GM12865 (cell line): ENCODE data around the gene ZNF611.
"Not testable (repeated sequence)": the region's sequence is repeated elsewhere in the genome, so short reads cannot be mapped to it uniquely, and the experiment has no call there.

Experiments
- DNase-seq: peaks from one replicate; pipeline ENCODE4 v3.0.0; 2010; ENCODE audit warnings: low read depth
- H3K4me3 ChIP-seq: 2 replicates; pipeline ENCODE4 v1.5.1; 2011; ENCODE audit warnings: mild to moderate bottlenecking, low read depth, low read length, control low read depth
- CTCF ChIP-seq: IDR thresholded peaks from 2 replicates; pipeline ENCODE4 v1.5.1; 2011; ENCODE audit warnings: low read length, control low read depth, low read depth, inconsistent platforms; ENCODE audit not compliant: insufficient read depth; ENCODE audit errors: missing control alignments

The ZNF611 gene

DNA sequence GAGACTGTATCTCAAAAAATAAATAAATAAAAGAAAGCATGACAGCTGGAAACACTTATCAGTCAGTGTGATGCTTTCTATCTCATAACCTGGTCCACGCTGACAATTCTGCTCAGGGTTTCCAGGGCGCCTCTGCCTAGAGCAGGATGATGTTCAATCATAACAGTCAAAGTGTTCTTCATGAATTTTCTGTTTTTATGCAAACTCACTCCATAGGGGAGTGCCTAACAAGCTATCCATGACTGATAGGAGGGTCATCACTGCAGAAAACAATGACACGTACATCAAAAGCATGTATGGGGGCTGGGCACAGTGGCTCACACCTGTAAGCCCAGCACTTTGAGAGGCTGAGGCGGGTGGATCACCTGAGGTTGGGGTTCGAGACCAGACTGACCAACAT is 55.2 kb downstream of the ZNF611 start:
- H3K4me3 ChIP-seq, result no peak overlapping the region
- TF ChIP-seq CTCF, result no peak
- no peak for DNase-seq

DNA sequence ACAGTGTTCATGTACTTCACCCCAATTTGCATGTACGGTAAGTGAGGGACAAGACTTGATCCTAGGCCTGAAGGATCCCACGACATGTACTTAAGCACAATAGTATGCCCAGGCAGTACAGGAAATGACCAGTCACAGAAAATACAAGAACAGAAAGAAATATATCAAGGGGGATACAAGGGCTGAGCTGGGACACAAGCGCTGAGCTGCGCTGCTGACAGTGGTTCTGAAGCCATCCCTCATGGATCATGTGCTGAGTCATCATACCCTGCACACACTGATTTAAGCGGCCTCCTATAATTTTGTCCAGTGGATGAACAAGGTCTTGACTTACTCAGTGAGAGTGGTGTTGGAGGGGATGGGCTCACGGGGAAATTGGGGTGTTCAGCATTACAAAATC is 59.6 kb downstream of the ZNF611 start:
- not testable (repeated sequence) for H3K4me3 ChIP-seq, DNase-seq

DNA sequence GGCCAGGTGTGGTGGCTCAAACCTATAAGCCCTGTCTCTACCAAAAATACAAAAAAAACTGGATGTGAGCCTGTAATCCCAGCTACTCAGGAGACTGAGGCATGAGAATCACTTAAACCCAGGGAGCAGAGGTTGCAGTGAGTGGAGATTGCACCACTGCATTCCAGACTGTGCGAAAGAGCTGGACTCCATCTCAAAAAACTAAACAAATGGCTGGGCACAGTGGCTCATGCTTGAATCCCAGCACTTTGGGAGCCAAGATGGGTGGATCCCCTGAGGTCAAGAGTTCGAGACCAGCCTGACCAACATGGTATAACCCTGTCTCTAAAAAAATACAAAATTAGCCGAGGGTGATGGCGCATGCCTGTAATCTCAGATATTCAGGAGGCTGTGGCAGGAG is 61.8 kb downstream of the ZNF611 start:
- DNase-seq, result no peak
- no peak for TF ChIP-seq CTCF
- H3K4me3 ChIP-seq, result no peak overlapping the region

- DNase-seq, result no peak
- TF ChIP-seq CTCF, result no peak
- H3K4me3 ChIP-seq, result no peak overlapping the region
Observed at GRCh38 chr19:52670046-52670445, 64.8 kb downstream of the ZNF611 start.

- H3K4me3 ChIP-seq, result no peak overlapping the region
- DNase-seq, result no peak
- TF ChIP-seq CTCF, result no peak
Observed at GRCh38 chr19:52669586-52669985, 65.3 kb downstream of the ZNF611 start.

GRCh38 chr19:52667972-52668371 is 66.9 kb downstream of the ZNF611 start:
- TF ChIP-seq CTCF, result no peak

GRCh38 chr19:52666506-52666905 is 68.3 kb downstream of the ZNF611 start:
- DNase-seq, result no peak
- no peak for TF ChIP-seq CTCF
- no peak overlapping the region for H3K4me3 ChIP-seq

More at GRCh38 chr19:52667972-52668371, 66.9 kb downstream of the ZNF611 start:
- no peak for DNase-seq
- H3K4me3 ChIP-seq, result no peak overlapping the region
